IPS DF 4.7 (cell line): Measurements from ENCODE around the gene ZFP64.
"Not testable (repeated sequence)": the region's sequence is repeated elsewhere in the genome, so short reads cannot be mapped to it uniquely, and the experiment has no call there.

Experiments
- DNase-seq: peaks from one replicate; pipeline ENCODE4 v3.0.0-alpha.2; 2013; ENCODE audit warnings: low spot score; ENCODE audit errors: extremely low read depth

Gene ZFP64

GRCh38 chr20:52160049-52160570, 31.5 kb downstream of the ZFP64 start:
- DNase-seq, result no peak

- no peak for DNase-seq
These were observed 37.0 kb downstream of the ZFP64 start for GRCh38 chr20:52154575-52154974.

GRCh38 chr20:52153896-52154295, 37.7 kb downstream of the ZFP64 start:
- DNase-seq, result no peak

- no peak for DNase-seq
These were observed 38.7 kb downstream of the ZFP64 start for GRCh38 chr20:52152921-52153320.

GRCh38 chr20:52152416-52152815, 39.2 kb downstream of the ZFP64 start:
- DNase-seq, result no peak

- peak; percentile 3 for DNase-seq
These were observed 40.9 kb downstream of the ZFP64 start for GRCh38 chr20:52150440-52151258.

GRCh38 chr20:52145587-52145986, 46.0 kb downstream of the ZFP64 start:
- DNase-seq, result no peak

GRCh38 chr20:52143277-52143676, 48.3 kb downstream of the ZFP64 start:
- no peak for DNase-seq

- no peak for DNase-seq
These were observed 48.8 kb downstream of the ZFP64 start for GRCh38 chr20:52142757-52143156.

- no peak for DNase-seq
These were observed 51.6 kb downstream of the ZFP64 start for GRCh38 chr20:52139986-52140385.

GRCh38 chr20:52137850-52138249, 53.7 kb downstream of the ZFP64 start:
- no peak for DNase-seq

GRCh38 chr20:52133714-52134113, 57.9 kb downstream of the ZFP64 start:
- DNase-seq, result not testable (repeated sequence)

- no peak for DNase-seq
These were observed 59.2 kb downstream of the ZFP64 start for GRCh38 chr20:52132337-52132736.

- DNase-seq, result no peak
These were observed 60.4 kb downstream of the ZFP64 start for GRCh38 chr20:52131048-52131643.

GRCh38 chr20:52130406-52130805, 61.2 kb downstream of the ZFP64 start:
- DNase-seq, result no peak

GRCh38 chr20:52129611-52130010, 62.0 kb downstream of the ZFP64 start:
- no peak for DNase-seq

- no peak for DNase-seq
These were observed 64.3 kb downstream of the ZFP64 start for GRCh38 chr20:52127309-52127708.

- DNase-seq, result no peak
These were observed 66.8 kb downstream of the ZFP64 start for GRCh38 chr20:52124821-52125220.

- DNase-seq, result no peak
These were observed 72.9 kb downstream of the ZFP64 start for GRCh38 chr20:52118696-52119095.

- no peak for DNase-seq
These were observed 73.5 kb downstream of the ZFP64 start for GRCh38 chr20:52118016-52118623.

- no peak for DNase-seq
These were observed 81.1 kb downstream of the ZFP64 start for GRCh38 chr20:52110456-52110855.
